Pons (tissue), 1 donor: ENCODE results near the gene RPL18A.
"Not testable (repeated sequence)": the region's sequence is repeated elsewhere in the genome, so short reads cannot be mapped to it uniquely, and the experiment has no call there.

Experiments
- DNase-seq: peaks from one replicate; pipeline ENCODE4 v3.0.0-alpha.2; 2016; ENCODE audit warnings: low spot score

Gene RPL18A

DNA sequence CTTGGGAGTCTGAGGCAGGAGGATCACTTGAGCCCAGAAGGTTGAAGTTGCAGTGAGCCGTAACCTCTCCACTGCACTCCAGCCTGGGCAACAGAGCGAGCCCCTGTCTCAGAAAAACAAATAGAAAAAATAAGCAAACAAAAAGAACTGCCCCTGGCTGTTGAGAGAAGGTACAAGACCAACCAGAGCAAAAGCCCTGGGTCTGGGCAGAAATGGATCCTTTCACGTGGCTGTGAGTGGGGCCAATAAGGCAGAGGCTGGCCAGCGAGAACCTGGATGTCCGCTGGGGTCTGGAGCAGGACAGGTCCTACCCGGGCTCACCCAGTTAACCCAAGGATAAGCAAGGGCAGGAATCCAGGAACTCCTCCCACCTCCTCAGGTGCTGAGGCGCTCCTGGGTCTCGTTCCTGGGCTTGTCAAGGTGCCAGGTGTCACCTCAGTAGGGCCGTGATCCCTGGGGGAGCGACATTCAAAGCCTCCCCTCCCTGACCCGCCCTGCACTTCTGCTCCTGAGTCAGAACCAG is 7.3 kb downstream of the RPL18A start:
- no peak for DNase-seq

DNA sequence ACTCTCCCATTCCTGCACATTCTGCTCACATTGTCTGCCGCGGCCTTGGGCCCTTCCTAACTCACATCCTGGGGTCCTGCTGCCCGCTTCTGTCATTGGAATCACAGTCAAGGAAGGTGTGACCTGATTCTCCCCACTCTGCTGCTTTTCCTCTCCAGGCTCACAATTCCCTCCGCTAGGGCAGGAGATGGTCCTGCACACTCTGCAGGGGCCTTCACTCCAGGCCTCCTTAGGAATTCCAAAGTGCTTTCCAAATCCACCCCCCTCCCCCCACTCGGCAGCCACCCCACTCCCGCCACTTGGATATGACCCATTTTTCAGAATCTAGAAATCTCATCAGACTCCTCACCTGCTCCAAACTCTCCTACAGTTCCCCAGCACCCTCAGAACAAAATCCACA is 9.0 kb downstream of the RPL18A start:
- DNase-seq = no peak

DNA sequence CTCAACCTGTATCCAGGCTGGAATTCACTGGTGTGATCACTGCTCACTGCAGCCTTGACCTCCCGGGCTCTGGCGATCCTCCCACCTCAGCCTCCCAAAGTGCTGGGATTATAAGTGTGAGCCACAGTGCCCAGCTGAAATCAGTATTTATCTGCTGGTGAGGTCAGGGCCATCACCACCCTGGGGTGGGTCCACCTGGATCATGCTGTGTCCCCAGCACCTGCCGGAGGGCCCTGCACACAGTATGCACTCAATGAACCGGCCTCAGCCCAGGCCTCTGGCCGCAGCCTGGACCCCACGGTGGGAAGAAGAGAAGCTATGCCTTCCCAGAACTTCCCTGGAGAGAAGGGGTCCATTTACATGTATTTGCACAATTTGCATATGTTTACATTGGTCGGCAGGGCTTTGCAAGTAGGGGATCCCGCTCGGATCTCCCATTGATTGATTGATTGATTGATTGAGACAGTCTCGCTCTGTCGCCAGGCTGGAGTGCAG is 9.5 kb downstream of the RPL18A start:
- no peak for DNase-seq

DNA sequence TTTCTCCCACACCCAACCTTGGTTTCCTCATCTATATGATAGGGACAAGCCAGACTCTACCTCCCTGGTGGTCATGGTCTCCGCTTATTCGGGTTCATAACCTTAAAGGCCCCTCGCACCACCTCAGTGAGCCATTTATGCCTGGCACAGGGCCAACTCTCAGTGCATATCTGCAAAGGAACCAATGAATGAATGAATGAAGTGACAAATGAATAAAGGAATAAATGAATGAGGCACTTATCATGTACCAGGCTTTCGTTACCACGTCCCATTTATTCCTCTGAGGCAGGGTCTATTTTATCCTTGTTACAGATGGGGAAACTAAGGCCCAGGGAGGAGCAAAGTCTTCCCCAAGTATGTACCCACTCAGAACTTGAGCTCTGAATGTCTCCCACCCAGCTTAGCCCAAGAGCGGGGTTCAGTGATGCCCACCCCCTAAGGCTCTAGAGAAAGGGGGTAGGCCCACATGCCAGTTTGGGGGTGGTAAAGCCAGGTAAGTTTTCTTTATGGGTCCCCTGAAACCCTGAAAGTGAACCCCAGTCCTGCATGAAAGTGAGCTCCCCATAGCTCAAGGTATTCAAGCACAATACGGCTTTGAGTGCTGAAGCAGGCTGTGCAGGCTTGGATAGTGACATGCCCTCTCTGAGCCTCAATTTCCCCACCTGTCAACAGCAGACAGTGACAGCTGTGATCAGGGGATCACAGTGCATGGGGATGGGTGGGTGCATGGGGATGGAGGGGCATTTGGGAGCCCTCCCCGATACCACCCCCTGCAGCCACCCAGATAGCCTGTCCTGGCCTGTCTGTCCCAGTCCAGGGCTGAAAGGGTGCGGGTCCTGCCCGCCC is 11.5 kb downstream of the RPL18A start:
- DNase-seq = no peak

DNA sequence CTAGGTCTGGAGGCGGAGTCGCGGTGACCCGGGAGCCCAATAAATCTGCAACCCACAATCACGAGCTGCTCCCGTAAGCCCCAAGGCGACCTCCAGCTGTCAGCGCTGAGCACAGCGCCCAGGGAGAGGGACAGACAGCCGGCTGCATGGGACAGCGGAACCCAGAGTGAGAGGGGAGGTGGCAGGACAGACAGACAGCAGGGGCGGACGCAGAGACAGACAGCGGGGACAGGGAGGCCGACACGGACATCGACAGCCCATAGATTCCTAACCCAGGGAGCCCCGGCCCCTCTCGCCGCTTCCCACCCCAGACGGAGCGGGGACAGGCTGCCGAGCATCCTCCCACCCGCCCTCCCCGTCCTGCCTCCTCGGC is 12.2 kb downstream of the RPL18A start, which contains the start of gene SLC5A5:
Gene SLC5A5, plus strand, starts transcription at position 68 of the 373 bp plus-strand sequence. CDS start 375 bp downstream, outside the sequence.
- no peak for DNase-seq

DNA sequence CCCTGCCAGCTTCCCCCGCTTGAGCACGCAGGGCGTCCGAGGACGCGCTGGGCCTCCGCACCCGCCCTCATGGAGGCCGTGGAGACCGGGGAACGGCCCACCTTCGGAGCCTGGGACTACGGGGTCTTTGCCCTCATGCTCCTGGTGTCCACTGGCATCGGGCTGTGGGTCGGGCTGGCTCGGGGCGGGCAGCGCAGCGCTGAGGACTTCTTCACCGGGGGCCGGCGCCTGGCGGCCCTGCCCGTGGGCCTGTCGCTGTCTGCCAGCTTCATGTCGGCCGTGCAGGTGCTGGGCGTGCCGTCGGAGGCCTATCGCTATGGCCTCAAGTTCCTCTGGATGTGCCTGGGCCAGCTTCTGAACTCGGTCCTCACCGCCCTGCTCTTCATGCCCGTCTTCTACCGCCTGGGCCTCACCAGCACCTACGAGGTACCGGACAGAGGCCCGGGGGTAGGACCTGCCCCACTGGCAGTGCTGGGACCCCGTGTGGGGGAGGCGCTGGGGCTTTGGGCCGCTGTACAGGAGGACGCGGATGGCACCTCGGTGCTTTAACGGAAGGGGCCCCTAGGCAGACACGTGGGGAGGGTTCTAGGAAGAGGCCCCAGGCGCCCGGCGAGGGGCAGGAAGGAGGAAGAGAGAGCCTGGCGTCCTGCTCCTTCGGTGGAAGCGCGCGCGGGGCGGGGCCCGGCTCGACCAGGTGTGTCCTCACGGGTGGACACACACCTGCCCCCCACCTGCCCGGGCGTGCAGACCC is 12.7 kb downstream of the RPL18A start:
- DNase-seq = no peak

DNA sequence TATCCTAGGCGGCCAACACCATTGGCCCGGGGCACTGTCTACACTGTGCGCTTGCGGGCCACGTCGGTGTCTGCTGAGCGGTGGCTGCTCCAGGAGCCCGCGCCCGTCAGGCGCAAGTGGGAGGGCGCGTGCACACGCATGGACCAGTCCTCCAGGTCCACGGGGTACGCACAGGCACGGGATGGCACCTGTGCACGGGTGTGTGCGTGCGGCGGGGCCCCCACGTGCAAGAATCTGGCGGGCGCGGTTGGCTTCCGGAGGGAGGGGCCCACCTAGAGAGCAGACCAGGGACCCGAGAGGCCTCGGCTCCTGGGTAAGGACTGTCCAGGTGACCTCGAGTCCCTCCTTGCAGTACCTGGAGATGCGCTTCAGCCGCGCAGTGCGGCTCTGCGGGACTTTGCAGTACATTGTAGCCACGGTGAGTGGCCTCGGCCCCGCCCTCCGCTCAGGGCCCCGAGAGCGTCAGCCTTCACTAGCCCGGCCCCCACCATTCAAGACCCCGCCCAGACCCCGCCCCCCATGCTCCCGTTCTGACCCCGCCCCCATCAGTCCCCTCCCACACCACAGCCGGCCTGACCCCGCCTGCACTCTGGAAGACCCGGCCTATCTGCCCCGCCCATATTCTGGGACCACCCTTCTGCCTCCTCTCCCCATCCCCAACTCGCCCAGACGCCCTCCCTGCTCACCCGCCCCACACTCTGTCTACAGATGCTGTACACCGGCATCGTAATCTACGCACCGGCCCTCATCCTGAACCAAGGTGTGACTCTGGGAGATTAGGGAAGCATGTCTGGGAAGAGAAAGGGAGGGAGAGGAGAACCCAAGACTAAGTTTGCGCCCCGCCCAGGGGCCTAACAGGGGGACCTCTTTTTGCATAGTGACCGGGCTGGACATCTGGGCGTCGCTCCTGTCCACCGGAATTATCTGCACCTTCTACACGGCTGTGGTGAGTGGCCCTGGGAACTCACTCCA is 14.4 kb downstream of the RPL18A start:
- no peak for DNase-seq

DNA sequence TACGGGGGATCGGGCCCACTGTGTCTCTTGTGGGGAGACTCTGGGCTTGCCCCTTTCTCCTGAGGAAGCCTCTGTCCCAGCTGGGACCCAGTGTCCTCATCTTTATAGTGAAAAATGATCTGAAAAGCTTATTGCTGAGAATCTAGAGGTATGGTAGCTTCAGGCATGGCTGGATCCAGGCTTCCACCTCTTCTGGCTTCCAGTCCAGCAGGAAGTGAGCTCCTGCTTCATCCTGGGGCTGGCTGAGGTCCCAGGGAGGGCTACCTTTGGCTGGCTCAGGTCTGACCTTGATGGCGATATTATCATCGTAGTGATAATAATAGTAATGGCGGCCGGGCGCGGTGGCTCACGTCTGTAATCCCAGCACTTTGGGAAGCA is 15.0 kb downstream of the RPL18A start:
- DNase-seq = no peak

DNA sequence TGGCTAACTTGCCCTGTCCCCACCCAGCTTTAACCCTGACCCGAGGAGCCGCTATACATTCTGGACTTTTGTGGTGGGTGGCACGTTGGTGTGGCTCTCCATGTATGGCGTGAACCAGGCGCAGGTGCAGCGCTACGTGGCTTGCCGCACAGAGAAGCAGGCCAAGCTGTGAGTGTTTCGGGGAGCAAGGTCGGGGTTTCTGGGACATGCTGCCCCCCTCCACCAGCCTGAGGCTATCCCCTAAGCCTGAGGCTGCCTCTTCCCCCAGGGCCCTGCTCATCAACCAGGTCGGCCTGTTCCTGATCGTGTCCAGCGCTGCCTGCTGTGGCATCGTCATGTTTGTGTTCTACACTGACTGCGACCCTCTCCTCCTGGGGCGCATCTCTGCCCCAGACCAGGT is 18.0 kb downstream of the RPL18A start:
- no peak for DNase-seq

DNA sequence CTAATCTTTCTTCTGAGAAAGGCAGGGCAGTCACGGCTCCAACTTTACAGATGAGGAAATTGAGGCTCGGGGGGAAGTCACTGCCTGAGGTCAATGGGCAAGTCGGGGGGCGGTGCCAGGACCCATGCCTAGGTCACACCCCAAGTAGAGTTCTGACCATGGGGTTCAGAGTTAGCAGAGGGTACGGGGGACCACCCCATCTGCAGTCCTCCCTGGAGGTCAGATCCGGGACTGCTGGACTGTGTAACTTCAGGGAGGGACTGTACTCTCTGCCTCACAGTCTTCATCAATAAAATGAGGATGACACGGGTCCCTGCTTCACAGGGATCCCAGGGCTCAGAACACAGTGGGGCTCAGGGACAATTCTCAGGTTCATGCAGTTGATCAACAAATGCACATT is 19.8 kb downstream of the RPL18A start:
- no peak for DNase-seq

DNA sequence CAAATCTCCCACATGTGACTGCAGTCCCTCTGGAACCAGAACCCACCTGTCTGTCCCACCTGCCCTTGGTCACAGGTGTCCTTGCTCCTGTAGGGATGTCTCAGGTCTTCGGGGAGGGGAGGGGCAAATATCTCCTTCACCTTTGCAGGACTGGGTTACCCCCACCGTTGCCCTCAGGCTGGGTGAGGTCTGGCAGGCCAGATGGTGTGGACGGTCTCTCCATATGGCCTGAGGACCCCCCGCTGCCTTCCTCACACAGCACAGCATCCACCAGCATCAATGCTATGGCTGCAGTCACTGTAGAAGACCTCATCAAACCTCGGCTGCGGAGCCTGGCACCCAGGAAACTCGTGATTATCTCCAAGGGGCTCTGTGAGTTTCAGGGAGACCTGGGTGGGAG is 22.0 kb downstream of the RPL18A start:
- DNase-seq = no peak

DNA sequence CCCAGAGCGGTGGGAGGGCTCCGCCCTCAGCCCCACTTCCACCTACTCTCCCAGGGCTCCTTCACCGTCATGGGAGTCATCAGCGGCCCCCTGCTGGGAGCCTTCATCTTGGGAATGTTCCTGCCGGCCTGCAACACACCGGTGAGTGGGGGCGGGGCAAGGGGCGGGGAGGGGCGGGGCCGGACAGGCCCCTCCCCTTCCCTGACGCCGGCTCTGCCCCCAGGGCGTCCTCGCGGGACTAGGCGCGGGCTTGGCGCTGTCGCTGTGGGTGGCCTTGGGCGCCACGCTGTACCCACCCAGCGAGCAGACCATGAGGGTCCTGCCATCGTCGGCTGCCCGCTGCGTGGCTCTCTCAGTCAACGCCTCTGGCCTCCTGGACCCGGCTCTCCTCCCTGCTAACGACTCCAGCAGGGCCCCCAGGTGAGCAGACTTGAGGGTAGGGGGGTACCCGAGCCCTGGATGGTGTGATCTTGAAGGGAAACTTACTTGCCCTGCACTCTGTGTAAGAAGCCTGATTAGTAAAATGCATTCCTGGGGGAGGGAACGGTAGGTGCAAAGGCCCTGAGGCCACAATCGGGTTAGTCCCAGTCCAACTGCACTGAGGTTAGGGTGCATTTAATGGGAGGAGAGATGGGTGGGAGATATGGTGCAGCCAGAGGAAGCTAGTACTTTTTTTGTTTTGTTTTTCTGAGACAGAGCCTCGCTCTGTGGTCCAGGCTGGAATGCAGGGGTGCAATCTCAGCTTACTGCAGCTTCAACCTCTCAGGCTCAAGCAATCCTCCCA is 24.1 kb downstream of the RPL18A start:
- no peak for DNase-seq

DNA sequence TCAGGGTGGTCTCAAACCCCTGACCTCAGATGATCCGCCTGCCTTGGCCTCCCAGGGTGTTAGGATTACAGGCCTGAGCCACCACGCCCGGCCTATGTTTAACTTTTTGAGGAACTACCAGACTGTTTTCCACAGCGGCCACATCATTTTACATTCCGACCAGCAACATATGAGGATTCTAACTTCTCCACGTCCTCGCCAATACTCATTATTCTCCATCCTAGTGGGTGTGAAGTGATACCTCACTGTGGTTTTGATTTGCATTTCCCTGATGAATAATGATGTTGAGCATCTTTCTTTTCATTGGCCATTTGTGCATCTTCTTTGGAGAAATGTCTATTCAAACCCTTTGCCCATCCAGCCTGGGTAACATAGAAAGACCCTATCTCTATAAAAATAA is 26.8 kb downstream of the RPL18A start:
- no peak for DNase-seq

DNA sequence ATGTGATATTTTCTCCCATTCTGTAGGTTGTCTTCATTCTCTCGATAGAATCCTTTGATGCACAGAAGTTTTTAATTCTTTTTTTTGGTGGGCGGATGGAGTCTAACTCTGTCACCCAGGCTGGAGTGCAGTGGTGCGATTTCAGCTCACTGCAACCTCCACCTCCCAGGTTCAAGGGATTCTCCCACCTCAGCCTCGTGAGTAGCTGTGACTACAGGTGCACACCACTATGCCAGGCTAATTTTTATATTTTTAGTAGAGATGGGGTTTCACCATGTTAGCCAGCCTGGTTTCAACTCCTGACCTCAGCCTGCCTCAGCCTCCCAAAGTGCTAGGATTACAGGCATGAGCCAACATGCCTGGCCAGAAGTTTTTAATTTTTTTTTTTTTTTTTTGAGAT is 27.5 kb downstream of the RPL18A start:
- DNase-seq = not testable (repeated sequence)

DNA sequence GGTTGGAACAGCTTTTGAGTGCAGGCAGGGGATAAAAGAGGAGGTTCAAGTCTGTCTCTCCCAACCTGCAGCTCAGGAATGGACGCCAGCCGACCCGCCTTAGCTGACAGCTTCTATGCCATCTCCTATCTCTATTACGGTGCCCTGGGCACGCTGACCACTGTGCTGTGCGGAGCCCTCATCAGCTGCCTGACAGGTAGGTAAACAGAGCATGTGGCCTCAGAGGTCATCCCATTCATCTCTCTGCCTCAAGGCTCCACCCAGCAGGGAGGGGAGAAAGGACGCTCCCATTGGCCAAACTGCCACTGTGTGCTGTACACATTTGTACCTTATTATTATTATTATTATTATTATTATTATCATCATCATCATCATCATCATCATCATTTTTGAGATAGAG is 28.6 kb downstream of the RPL18A start:
- no peak for DNase-seq

DNA sequence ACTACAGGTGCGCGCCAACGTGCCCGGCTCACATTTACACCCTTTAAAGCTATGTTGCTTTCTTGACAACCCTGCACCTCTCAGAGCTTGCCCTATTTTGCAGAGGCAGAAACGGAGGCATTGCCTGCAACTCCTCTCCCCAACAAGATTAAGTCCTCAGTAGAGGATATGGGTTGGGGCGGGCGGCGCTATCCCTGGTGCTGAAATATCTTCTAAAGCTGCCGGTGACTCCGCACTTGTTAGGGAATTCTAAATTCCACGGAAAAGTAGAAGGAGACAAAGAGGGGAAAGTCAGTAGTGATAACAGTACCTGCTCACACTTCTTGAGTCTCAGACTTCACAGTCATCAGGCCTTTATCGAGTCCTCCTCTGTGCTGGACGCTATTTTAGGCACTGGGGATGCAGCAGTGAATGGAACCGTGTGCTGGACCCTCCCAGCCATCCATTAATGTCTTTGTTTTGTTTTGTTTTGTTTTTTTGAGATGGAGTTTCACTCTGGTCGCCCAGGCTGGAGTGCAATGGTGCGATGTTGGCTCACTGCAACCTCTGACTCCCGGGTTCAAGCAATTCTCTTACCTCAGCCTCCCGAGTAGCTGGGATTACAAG is 30.0 kb downstream of the RPL18A start:
- no peak for DNase-seq

DNA sequence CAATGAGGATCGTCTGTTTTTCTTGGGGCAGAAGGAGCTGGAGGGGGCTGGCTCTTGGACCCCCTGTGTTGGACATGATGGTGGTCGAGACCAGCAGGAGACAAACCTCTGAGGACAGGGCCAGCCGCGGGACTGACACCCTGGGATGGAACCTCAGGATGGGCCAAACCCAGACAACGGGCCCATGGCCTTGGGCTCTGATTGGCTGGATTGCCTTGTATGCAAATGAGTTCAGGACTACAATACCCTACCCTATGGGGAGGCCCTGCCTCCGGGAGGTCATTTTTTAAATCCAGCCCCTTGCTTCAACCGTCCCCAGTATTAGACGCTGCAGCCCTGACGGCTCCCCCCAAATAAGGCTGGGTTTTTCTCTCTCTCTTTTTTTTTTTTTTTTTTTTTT is 34.1 kb downstream of the RPL18A start:
- no peak for DNase-seq

DNA sequence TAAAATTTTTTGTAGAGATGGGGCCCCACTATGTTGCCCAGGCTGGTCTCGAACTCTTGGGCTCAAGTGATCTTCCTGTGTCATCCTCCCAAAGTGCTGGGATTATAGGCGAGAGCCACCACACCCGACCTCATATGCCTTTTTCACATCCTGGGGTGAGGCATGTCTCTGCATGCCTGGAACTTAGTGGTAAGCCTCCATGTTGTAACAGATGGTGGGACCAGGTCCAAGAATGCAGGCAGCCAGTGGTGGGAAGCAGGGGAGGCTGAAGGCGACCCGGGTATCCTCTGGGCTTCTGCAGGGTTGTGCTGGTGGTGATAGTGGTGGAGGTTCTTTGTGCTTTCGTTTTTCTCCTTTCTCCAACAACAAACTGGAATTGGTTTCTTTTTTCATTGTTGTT is 43.0 kb downstream of the RPL18A start:
- DNase-seq = no peak

DNA sequence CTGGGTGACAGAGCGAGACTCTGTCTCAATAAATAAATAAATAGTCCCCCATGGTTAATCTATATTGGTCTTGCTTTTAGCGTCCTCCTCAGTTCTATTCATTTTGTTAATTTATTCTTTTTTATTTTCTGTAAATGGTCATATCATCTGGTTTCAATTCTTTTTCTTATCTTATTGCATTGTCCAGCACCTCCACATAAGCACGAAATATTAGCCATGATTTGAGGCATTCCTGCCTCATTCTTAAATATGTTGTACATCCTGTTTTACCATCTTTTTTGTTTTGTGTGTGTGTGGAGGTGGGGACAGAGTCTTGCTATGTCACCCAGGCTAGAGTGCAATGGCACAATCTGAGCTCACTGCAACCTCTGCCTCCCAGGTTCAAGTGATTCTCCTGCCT is 48.5 kb downstream of the RPL18A start:
- no peak for DNase-seq

DNA sequence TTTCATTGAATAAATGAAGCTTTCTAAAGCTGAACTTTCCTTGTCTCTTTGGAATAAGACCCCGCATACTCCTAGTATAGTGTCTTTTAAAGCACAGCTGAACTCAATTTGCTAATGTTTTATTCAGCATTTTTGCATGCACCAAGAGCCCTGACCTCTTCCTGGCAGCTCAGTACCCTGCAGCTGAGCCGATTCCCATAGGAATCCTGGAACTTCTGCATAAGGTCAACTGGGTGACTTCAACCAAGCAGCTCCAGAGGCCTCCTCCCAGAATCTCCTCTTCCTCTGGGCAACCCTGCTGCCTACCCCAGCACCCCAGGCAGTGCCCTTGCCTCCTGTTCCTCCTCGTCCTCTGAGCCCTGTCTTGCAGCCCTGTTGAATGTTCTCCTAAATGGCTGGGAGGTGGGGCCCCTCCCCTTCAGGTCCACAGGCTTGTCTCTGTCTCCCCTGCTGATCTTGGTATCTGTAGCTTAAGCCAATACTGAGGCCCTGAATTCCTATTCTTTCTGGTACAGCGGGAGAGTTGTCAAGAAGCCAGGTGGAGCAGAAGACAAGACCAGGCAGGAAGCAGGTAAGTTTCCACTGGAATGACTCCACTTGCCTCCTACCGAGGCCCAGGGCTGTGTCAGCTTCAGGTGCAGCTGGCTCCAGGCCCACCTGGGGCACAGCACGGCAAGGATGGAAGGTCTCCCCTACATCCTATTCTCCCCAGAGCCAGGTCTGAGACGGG is 49.5 kb downstream of the RPL18A start:
- DNase-seq = no peak
